ENCODE data around the gene ZNF3.

ZNF3 gene

GRCh38 chr7:100053215-100053614 is 28.3 kb downstream of the ZNF3 start:
- peak; percentile 10 for DNase-seq (ENCODE audit: low read depth)

- DNase-seq (ENCODE audit: low read depth), result no peak
Measured at GRCh38 chr7:100051611-100052010, 29.9 kb downstream of the ZNF3 start.

GRCh38 chr7:100049441-100050291 is 31.9 kb downstream of the ZNF3 start, which contains the start of gene ZSCAN21:
Gene ZSCAN21, plus strand, starts transcription at chr7:100049774. Its CDS starts 7,233 bp downstream, at chr7:100057007.
- DNase-seq (ENCODE audit: low read depth), result peak; percentile 77

GRCh38 chr7:100048680-100049079 is 32.8 kb downstream of the ZNF3 start:
- DNase-seq (ENCODE audit: low read depth), result no peak

GRCh38 chr7:100044718-100045117 is 36.8 kb downstream of the ZNF3 start:
- DNase-seq (ENCODE audit: low read depth), result no peak

GRCh38 chr7:100040575-100040974 is 40.9 kb downstream of the ZNF3 start:
- DNase-seq (ENCODE audit: low read depth), result no peak

GRCh38 chr7:100038326-100038725 is 43.2 kb downstream of the ZNF3 start:
- no peak for DNase-seq (ENCODE audit: low read depth)

- DNase-seq (ENCODE audit: low read depth), result no peak
Measured at GRCh38 chr7:100035876-100036275, 45.6 kb downstream of the ZNF3 start.

- DNase-seq (ENCODE audit: low read depth), result no peak
Measured at GRCh38 chr7:100034871-100035510, 46.5 kb downstream of the ZNF3 start.

GRCh38 chr7:100033526-100033925 is 48.0 kb downstream of the ZNF3 start:
- no peak for DNase-seq (ENCODE audit: low read depth)

GRCh38 chr7:100029596-100029995 is 51.9 kb downstream of the ZNF3 start:
- DNase-seq (ENCODE audit: low read depth), result no peak

- DNase-seq (ENCODE audit: low read depth), result no peak
Measured at GRCh38 chr7:100027197-100027596, 54.3 kb downstream of the ZNF3 start.

GRCh38 chr7:100024020-100024619 is 57.4 kb downstream of the ZNF3 start:
- DNase-seq (ENCODE audit: low read depth), result no peak

- DNase-seq (ENCODE audit: low read depth), result no peak
Measured at GRCh38 chr7:100023526-100023925, 58.0 kb downstream of the ZNF3 start.

GRCh38 chr7:100022621-100023020 is 58.9 kb downstream of the ZNF3 start:
- no peak for DNase-seq (ENCODE audit: low read depth)

GRCh38 chr7:100021297-100021696 is 60.2 kb downstream of the ZNF3 start:
- DNase-seq (ENCODE audit: low read depth), result no peak
